Upper lobe of right lung (tissue), 1 donor: ENCODE results near the gene LMAN2. TPM values are rescaled to one million over a fixed set of nuclear protein-coding genes. Genes with fewer than 3 reads are reported as not detected.
"Not testable (repeated sequence)": the region's sequence is repeated elsewhere in the genome, so short reads cannot be mapped to it uniquely, and the experiment has no call there.

Experiments
- ATAC-seq: fragments of 200-7000 bp; cut with Tn5 transposase; one replicate; pipeline ENCODE4 v1.9.1; 2020; ENCODE audit warnings: mild to moderate bottlenecking, moderate library complexity
- DNase-seq: peaks from one replicate; pipeline ENCODE4 v3.0.0-alpha.2; 2020
- H3K27ac ChIP-seq: fragments of 200-600 bp; one replicate; pipeline ENCODE4 v1.8.0; 2022
- H3K27me3 ChIP-seq: fragments of 200-600 bp; one replicate; pipeline ENCODE4 v1.8.0; 2022; ENCODE audit warnings: mild to moderate bottlenecking
- H3K36me3 ChIP-seq: fragments of 200-600 bp; one replicate; pipeline ENCODE4 v1.8.0; 2022
- H3K4me1 ChIP-seq: fragments of 200-600 bp; one replicate; pipeline ENCODE4 v1.8.0; 2022
- H3K4me3 ChIP-seq: fragments of 200-600 bp; one replicate; pipeline ENCODE4 v1.8.0; 2022; ENCODE audit warnings: mild to moderate bottlenecking
- H3K9me3 ChIP-seq: fragments of 200-600 bp; one replicate; pipeline ENCODE4 v1.8.0; 2022
- intact Hi-C: fragments of 100-400 bp; cut with DNase I; formaldehyde crosslinking; loops from one replicate; pipeline ENCODE4 v1.11.0; 2022
- total RNA-seq: library from RNA; stranded (reverse); fragmentation: NEBNext Ultra II Directional; extraction: Animal tissue kit (Norgen Biotek cat#: 25700); gene quantifications from one replicate; pipeline ENCODE4 v1.2.1, GENCODE V29; 2021
- TF ChIP-seq, protein P1 (sequence below): fragments of 200-600 bp; IDR thresholded peaks from one replicate; pipeline ENCODE4 v1.8.0; 2022; ENCODE audit warnings: antibody characterized with exemption
- donor health status: DM: no; HTN: yes; CAD: no; lungs with severe emphysema.

Gene LMAN2
- total RNA-seq, 1 donor from 2014 or later, result 117 TPM

DNA sequence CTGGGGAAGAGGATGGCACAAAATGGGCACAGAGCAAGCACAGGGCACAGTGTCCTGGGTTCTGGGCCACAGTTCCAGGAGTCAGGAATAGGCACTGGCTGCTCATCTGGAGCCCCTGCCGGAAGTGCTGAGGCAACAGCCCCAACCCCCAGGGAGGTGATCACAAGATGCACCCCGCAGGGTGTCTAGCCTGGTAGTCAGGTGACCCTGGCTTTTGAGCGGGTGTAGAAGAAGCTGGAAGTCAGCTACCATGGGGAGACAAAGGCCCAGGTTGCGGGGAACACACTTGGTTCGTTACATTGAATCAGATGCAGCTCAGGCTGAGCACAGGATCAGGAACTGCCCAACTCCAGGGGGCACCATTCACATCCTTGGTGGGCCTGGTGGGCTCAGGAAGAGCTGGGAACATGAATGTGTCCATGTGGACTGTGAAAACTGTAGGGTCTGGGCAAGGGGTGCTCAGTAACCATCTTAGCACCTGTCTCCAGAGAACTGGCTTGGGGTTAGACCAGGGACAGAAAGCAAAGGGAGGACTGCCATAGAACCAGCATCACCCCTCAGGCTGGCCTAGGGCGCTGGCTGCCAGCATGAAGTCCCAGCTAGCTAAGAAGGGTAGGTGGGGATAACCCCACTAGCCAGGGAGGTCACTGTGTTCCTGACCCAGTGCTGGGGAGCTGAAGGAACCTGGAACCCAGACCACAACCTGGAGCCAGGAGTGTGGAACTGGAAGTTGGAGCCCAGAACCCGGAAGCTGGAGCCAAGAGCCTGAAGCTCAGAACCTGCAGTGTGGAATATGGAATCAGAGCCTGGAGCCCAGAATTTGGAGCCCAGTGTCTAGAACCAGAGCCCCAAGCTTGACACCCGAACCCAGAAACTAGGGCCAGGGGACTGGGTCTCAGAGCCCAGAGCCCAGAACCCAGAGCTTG lies 26.6 kb upstream of the LMAN2 start:
- Histone ChIP-seq H3K9me3 (no peaks in the 10 kb centered on the region), H3K27me3 (peaks cover 5% of the 10 kb centered on the region), H3K4me3 (no peak overlapping the region), H3K36me3 (no peaks in the 10 kb centered on the region), H3K27ac (no peak overlapping the region), H3K4me1 (no peaks in the 10 kb centered on the region)
- ATAC-seq, result no peak
- TF ChIP-seq, protein P1, sequence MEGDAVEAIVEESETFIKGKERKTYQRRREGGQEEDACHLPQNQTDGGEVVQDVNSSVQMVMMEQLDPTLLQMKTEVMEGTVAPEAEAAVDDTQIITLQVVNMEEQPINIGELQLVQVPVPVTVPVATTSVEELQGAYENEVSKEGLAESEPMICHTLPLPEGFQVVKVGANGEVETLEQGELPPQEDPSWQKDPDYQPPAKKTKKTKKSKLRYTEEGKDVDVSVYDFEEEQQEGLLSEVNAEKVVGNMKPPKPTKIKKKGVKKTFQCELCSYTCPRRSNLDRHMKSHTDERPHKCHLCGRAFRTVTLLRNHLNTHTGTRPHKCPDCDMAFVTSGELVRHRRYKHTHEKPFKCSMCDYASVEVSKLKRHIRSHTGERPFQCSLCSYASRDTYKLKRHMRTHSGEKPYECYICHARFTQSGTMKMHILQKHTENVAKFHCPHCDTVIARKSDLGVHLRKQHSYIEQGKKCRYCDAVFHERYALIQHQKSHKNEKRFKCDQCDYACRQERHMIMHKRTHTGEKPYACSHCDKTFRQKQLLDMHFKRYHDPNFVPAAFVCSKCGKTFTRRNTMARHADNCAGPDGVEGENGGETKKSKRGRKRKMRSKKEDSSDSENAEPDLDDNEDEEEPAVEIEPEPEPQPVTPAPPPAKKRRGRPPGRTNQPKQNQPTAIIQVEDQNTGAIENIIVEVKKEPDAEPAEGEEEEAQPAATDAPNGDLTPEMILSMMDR, result no peak
- DNase-seq, result no peak
- intact Hi-C loops, result no loop called here

DNA sequence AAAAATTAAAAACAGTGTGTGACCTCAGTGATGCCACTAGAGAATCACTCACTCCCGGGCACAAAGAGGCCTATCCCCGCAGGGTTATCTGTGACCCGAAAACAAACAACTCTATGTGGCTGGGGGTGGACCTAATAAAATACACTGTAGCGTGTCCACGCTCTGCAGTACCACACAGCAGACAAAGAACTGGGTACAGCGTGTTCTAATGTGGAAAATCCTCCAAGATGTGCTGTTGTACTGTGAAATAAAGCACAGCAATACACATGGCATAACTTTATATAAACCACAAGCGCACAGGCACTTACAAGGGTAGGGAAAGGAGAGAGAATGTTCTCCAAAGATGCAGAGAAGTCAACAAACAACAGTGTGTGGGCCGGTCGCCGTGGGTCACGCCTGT lies 24.6 kb upstream of the LMAN2 start:
- TF ChIP-seq, protein P1, result no peak
- Histone ChIP-seq H3K27me3 (no peaks in the 10 kb centered on the region), H3K27ac (no peak overlapping the region), H3K9me3 (no peaks in the 10 kb centered on the region), H3K4me1 (peaks cover 8% of the 10 kb centered on the region), H3K4me3 (no peak overlapping the region), H3K36me3 (no peaks in the 10 kb centered on the region)
- ATAC-seq, result no peak
- intact Hi-C loops, result no loop called here
- DNase-seq, result no peak

DNA sequence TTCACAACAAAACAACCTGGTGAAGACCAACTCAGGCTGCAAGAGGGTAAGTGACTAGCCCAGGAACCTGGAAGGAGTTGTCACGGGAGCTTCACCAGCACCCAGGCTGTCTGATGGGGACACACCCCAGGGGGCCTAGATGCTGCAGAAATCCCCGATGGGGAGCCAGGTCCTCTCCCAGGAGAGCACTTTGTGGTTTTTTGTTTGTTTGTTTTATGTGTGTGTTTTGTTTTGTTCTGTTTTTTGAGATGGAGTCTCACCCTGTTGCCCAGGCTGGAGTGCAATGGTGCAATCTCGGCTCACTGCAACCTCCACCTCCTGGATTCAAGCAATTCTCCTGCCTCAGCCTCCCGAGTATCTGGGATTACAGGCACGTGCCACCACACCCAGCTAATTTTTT lies 24.0 kb upstream of the LMAN2 start:
- H3K27ac ChIP-seq, DNase-seq, H3K27me3 ChIP-seq, H3K9me3 ChIP-seq, H3K4me1 ChIP-seq, H3K36me3 ChIP-seq, ATAC-seq, intact Hi-C loops, H3K4me3 ChIP-seq: not testable (repeated sequence)

DNA sequence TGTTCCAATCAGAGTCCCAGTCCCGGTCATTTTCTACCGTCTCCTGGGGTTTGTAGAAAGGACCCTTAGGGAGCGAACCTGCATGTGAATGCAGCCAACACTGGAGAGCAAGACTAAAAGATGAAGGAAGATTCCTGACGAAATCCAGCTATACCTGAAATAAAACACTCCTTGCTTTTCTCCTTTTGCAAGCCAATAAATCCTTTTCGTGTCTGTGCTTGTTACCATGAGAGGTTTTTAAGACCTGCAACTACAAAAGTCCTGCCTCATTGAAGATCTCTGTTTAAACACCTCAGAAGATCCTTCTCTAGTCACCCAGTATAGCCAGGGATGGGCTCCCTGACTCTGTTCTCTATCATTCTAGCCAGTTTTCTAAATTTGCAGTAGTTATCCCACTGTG lies 22.7 kb upstream of the LMAN2 start:
- DNase-seq (no peak), ATAC-seq (no peak)
- H3K4me3 ChIP-seq, result no peak overlapping the region
- peaks cover 12% of the 10 kb centered on the region for H3K4me1 ChIP-seq
- TF ChIP-seq, protein P1, result no peak
- H3K27me3 ChIP-seq, result no peaks in the 10 kb centered on the region
- no peaks in the 10 kb centered on the region for H3K36me3 ChIP-seq
- no peak overlapping the region for H3K27ac ChIP-seq
- intact Hi-C loops, result no loop called here
- H3K9me3 ChIP-seq, result no peaks in the 10 kb centered on the region

DNA sequence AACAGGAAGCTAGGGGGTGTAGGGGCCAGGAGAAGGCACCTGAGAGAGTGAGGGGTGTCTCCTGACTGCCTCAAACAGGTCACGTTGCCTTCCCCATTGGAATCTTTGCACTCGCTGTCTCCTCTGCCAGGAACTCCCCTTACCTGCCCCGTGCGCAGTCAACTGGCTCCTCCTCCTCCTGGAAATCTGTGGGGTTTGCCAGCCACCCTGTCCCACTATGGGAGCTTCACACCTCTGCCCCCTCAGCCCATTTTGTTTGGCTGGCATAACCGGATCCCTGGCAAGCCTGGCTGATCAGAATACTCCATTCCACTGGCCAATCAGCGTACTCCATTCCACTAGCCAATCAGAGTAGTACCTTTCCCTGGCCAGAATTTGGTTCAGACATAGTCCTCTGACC lies 22.3 kb upstream of the LMAN2 start:
- Histone ChIP-seq H3K4me3 (no peak overlapping the region), H3K27me3 (no peaks in the 10 kb centered on the region), H3K27ac (no peak overlapping the region), H3K9me3 (no peaks in the 10 kb centered on the region), H3K4me1 (peaks cover 13% of the 10 kb centered on the region), H3K36me3 (no peaks in the 10 kb centered on the region)
- ATAC-seq (no peak), DNase-seq (no peak)
- intact Hi-C loops, result no loop called here
- TF ChIP-seq, protein P1, result no peak

DNA sequence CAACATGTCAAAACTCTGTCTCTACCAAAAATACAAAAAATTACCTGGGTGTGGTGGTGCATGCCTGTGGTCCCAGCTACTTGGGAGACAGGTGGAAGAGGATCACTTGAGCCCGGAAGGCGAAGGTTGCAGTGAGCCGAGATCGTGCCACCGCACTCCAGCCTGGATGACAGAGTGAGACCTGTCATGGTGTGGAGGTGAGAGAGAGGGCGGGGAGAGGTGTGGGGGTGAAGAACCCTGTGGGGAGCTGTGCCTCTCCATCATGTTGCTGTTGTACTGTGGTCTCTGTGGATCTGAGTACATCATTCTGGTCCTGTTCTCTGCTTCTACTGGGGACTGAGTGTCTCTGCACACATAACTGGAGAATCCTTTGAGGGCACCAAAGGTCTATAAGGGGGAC lies 21.4 kb upstream of the LMAN2 start:
- DNase-seq (no peak), ATAC-seq (no peak)
- Histone ChIP-seq H3K4me3 (no peak overlapping the region), H3K4me1 (peaks cover 13% of the 10 kb centered on the region), H3K27ac (no peak overlapping the region), H3K27me3 (no peaks in the 10 kb centered on the region), H3K36me3 (no peaks in the 10 kb centered on the region), H3K9me3 (no peaks in the 10 kb centered on the region)
- intact Hi-C loops, result no loop called here
- TF ChIP-seq, protein P1, result no peak
